Measurements from ENCODE around the gene MAP4K2. TPM values are rescaled to one million over a fixed set of nuclear protein-coding genes. Genes with fewer than 3 reads are reported as not detected.

Gene MAP4K2
- total RNA-seq, 1 experiment from 2014 or later: 34.3 TPM

DNA sequence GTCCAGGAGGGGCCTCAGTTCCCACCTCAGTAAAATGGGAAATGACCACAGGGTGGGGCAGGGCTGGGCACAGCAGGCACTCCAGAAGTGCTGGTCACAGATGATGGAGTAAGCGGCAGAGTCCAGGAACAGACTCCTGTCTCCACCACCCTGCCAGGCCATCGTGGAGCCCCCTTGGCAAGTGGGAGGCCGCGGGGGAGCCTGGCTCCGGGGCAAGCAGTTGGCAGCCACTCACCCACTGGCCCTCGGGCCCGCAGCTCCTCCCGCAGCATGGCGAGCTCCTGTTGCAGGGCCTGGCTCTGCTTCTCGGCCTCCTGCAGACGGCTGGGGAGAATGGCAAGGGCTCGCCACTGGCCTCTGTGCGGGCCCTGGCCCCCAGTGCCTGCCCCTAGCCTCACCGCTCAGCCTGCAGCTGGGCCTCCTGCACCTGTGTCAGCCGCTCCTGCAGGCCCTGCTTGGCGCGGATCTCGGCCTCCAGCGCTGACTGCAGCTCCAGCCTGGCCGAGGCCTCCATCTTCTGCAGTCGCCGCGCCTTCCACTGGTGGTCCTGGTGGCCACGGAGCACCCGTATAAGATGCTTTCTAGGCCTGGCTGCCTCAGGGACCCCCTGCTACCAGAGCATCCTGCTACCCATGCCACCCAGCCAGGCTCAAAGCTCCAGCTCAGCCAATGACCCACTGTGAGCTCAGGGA is 31.2 kb upstream of the MAP4K2 start:
- H4K20me1 ChIP-seq (ENCODE audit: insufficient read depth): 0 out of 2 replicates have a peak, but pooled peaks cover 3% of the 10 kb centered on the region
- no peaks in the 10 kb centered on the region for H3K79me2 ChIP-seq (ENCODE audit: low read depth)
- H3K9me3 ChIP-seq (ENCODE audit: insufficient read depth, low read depth): no peaks in the 10 kb centered on the region
- no peak for DNase-seq
- no TSS peak for BruUV-seq (replicated peaks)
- intact Hi-C loops (cut with micrococcal nuclease; ENCODE audit: unreplicated experiment): no loop called here
- no peaks in the 10 kb centered on the region for H3K9me2 ChIP-seq (ENCODE audit: insufficient read depth)
- H3K4me3 ChIP-seq: no peak overlapping the region
- no peak overlapping the region for H2AFZ ChIP-seq
- H3K36me3 ChIP-seq (ENCODE audit: low read depth): peaks cover 11% of the 10 kb centered on the region
- H3K27me3 ChIP-seq (ENCODE audit: insufficient read depth, low read depth): no peaks in the 10 kb centered on the region
- H3F3A ChIP-seq (ENCODE audit: insufficient read depth, low read depth): no peaks in the 10 kb centered on the region
- H3K27ac ChIP-seq: no peak overlapping the region
- TF ChIP-seq, protein P1, sequence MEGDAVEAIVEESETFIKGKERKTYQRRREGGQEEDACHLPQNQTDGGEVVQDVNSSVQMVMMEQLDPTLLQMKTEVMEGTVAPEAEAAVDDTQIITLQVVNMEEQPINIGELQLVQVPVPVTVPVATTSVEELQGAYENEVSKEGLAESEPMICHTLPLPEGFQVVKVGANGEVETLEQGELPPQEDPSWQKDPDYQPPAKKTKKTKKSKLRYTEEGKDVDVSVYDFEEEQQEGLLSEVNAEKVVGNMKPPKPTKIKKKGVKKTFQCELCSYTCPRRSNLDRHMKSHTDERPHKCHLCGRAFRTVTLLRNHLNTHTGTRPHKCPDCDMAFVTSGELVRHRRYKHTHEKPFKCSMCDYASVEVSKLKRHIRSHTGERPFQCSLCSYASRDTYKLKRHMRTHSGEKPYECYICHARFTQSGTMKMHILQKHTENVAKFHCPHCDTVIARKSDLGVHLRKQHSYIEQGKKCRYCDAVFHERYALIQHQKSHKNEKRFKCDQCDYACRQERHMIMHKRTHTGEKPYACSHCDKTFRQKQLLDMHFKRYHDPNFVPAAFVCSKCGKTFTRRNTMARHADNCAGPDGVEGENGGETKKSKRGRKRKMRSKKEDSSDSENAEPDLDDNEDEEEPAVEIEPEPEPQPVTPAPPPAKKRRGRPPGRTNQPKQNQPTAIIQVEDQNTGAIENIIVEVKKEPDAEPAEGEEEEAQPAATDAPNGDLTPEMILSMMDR (conservative IDR thresholded peaks at IDR 0.05): no peak
- no peak for TF ChIP-seq EZH2 (IDR thresholded peaks at IDR 0.05; ENCODE audit: low read depth)
- no peak overlapping the region for H3K4me2 ChIP-seq
- ChIA-PET POLR2A (ENCODE audit: unreplicated experiment) (interaction anchor here (0.6 kb wide), 1 partner anchor 301 kb away, joined by 4 read pairs; no protein-coding TSS in a partner anchor), CTCF (interaction anchor here (0.9 kb wide), 1 partner anchor 279 kb away, joined by 3 read pairs; no protein-coding TSS in a partner anchor)
- peaks cover 16% of the 10 kb centered on the region for H3K4me1 ChIP-seq (replicated peaks; ENCODE audit: insufficient read depth)

DNA sequence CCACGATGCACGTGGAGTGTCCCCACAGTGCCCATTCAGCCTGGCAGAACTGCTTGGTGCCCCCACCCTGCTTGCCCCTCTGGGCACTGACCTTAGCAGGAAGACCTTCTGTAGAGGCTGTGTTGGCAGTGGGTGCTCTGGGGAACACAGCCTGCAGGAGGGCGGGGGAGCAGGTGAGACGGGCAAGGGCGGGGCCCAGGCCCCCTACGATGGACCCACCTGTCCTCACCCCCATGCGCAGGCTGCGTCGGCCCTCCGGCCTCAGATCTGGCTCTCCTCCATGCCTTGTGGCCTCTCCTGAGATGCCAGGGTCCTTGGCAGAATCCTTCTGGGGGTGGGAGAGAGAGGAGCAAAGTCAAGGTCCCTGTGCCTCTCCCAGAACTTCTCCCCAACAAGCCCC is 30.5 kb upstream of the MAP4K2 start:
- Histone ChIP-seq H2AFZ (no peak overlapping the region), H3F3A (ENCODE audit: insufficient read depth, low read depth) (no peaks in the 10 kb centered on the region), H3K36me3 (ENCODE audit: low read depth) (peaks cover 11% of the 10 kb centered on the region), H3K9me2 (ENCODE audit: insufficient read depth) (no peaks in the 10 kb centered on the region), H3K4me1 (replicated peaks; ENCODE audit: insufficient read depth) (peaks cover 16% of the 10 kb centered on the region), H3K79me2 (ENCODE audit: low read depth) (no peaks in the 10 kb centered on the region), H3K9me3 (ENCODE audit: insufficient read depth, low read depth) (no peaks in the 10 kb centered on the region), H4K20me1 (ENCODE audit: insufficient read depth) (0 out of 2 replicates have a peak, but pooled peaks cover 3% of the 10 kb centered on the region), H3K27me3 (ENCODE audit: insufficient read depth, low read depth) (no peaks in the 10 kb centered on the region), H3K27ac (no peak overlapping the region), H3K4me2 (no peak overlapping the region), H3K4me3 (no peak overlapping the region)
- intact Hi-C loops (cut with micrococcal nuclease; ENCODE audit: unreplicated experiment): no loop called here
- no TSS peak for BruUV-seq (replicated peaks)
- TF ChIP-seq, protein P1 (conservative IDR thresholded peaks at IDR 0.05): no peak
- no peak for TF ChIP-seq EZH2 (IDR thresholded peaks at IDR 0.05; ENCODE audit: low read depth)
- ChIA-PET POLR2A (ENCODE audit: unreplicated experiment) (interaction anchor here (0.6 kb wide), 1 partner anchor 587 kb away, joined by 8 read pairs; the partner anchor contains the start of gene PPP1R14B), CTCF (no interaction called here)
- no peak for DNase-seq

DNA sequence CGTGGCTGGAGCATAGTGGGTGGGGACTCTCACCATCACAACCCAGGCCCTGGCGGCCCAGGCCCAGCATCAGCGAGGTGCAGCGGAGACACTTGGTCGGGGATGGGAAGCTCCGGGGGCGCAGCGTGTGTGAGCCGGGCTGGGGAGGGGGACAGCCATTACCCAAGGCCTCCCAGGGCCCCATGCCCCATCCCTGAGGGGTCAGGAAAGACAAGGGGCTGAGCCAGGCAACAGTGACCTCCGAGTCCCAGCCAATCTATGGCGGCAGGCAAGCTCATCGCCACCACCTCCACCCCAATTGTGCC is 30.1 kb upstream of the MAP4K2 start:
- intact Hi-C loops (cut with micrococcal nuclease; ENCODE audit: unreplicated experiment): no loop called here

More for the DNA sequence above, 30.1 kb upstream of the MAP4K2 start:
- TF ChIP-seq EZH2 (IDR thresholded peaks at IDR 0.05; ENCODE audit: low read depth): no peak
- TF ChIP-seq, protein P1 (conservative IDR thresholded peaks at IDR 0.05): no peak
- Histone ChIP-seq H2AFZ (no peak overlapping the region), H4K20me1 (ENCODE audit: insufficient read depth) (0 out of 2 replicates have a peak, but pooled peaks cover 3% of the 10 kb centered on the region), H3K4me2 (no peak overlapping the region), H3K79me2 (ENCODE audit: low read depth) (no peaks in the 10 kb centered on the region), H3K9me2 (ENCODE audit: insufficient read depth) (no peaks in the 10 kb centered on the region), H3K9me3 (ENCODE audit: insufficient read depth, low read depth) (no peaks in the 10 kb centered on the region), H3K4me1 (replicated peaks; ENCODE audit: insufficient read depth) (peaks cover 16% of the 10 kb centered on the region), H3K4me3 (no peak overlapping the region), H3K36me3 (ENCODE audit: low read depth) (peaks cover 11% of the 10 kb centered on the region), H3K27ac (no peak overlapping the region), H3F3A (ENCODE audit: insufficient read depth, low read depth) (no peaks in the 10 kb centered on the region), H3K27me3 (ENCODE audit: insufficient read depth, low read depth) (no peaks in the 10 kb centered on the region)
- CTCF ChIA-PET: no interaction called here
- no TSS peak for BruUV-seq (replicated peaks)
- POLR2A ChIA-PET (ENCODE audit: unreplicated experiment): interaction anchor here (0.6 kb wide), 1 partner anchor 586 kb away, joined by 8 read pairs; the partner anchor contains the start of gene PPP1R14B
- DNase-seq: no peak
